ENCODE results near the gene OSBPL10. TPM values are rescaled to one million over a fixed set of nuclear protein-coding genes. Genes with fewer than 3 reads are reported as not detected.

The OSBPL10 gene
- total RNA-seq, 1 donor from 2014 or later, result 3.8 TPM

GRCh38 chr3:31777887-31778286 lies 203.2 kb downstream of the OSBPL10 start:
- peaks cover 2% of the 10 kb centered on the region for H3K9me3 Mint-ChIP-seq (ENCODE audit: unreplicated experiment)

GRCh38 chr3:31777092-31777491 lies 204.0 kb downstream of the OSBPL10 start:
- Mint-ChIP-seq H3K27ac (ENCODE audit: unreplicated experiment) (no peak overlapping the region), H3K4me3 (ENCODE audit: unreplicated experiment) (no peak overlapping the region), H3K4me1 (ENCODE audit: low read depth, unreplicated experiment) (no peaks in the 10 kb centered on the region), H3K9me3 (ENCODE audit: unreplicated experiment) (peaks cover 2% of the 10 kb centered on the region), H3K27me3 (ENCODE audit: unreplicated experiment) (no peaks in the 10 kb centered on the region), H3K36me3 (ENCODE audit: unreplicated experiment) (no peaks in the 10 kb centered on the region)
- TF ChIP-seq CTCF (IDR thresholded peaks at IDR 0.05; ENCODE audit: partially characterized antibody, unreplicated experiment), result no peak
- DNase-seq, result no peak

More at GRCh38 chr3:31777887-31778286, 203.2 kb downstream of the OSBPL10 start:
- no peak for TF ChIP-seq CTCF (IDR thresholded peaks at IDR 0.05; ENCODE audit: partially characterized antibody, unreplicated experiment)
- no peak overlapping the region for H3K27ac Mint-ChIP-seq (ENCODE audit: unreplicated experiment)
- DNase-seq, result no peak
- H3K4me3 Mint-ChIP-seq (ENCODE audit: unreplicated experiment), result no peak overlapping the region
- H3K27me3 Mint-ChIP-seq (ENCODE audit: unreplicated experiment), result no peaks in the 10 kb centered on the region
- no peaks in the 10 kb centered on the region for H3K36me3 Mint-ChIP-seq (ENCODE audit: unreplicated experiment)
- no peaks in the 10 kb centered on the region for H3K4me1 Mint-ChIP-seq (ENCODE audit: low read depth, unreplicated experiment)

GRCh38 chr3:31776016-31776415 lies 205.0 kb downstream of the OSBPL10 start:
- H3K27me3 Mint-ChIP-seq (ENCODE audit: unreplicated experiment), result no peaks in the 10 kb centered on the region
- no peak for DNase-seq
- TF ChIP-seq CTCF (IDR thresholded peaks at IDR 0.05; ENCODE audit: partially characterized antibody, unreplicated experiment), result no peak
- H3K27ac Mint-ChIP-seq (ENCODE audit: unreplicated experiment), result no peak overlapping the region
- H3K9me3 Mint-ChIP-seq (ENCODE audit: unreplicated experiment), result peaks cover 2% of the 10 kb centered on the region
- no peaks in the 10 kb centered on the region for H3K4me1 Mint-ChIP-seq (ENCODE audit: low read depth, unreplicated experiment)
- H3K4me3 Mint-ChIP-seq (ENCODE audit: unreplicated experiment), result no peak overlapping the region
- no peaks in the 10 kb centered on the region for H3K36me3 Mint-ChIP-seq (ENCODE audit: unreplicated experiment)

GRCh38 chr3:31775383-31775782 lies 205.7 kb downstream of the OSBPL10 start:
- Mint-ChIP-seq H3K4me3 (ENCODE audit: unreplicated experiment) (no peak overlapping the region), H3K27me3 (ENCODE audit: unreplicated experiment) (no peaks in the 10 kb centered on the region), H3K4me1 (ENCODE audit: low read depth, unreplicated experiment) (no peaks in the 10 kb centered on the region), H3K27ac (ENCODE audit: unreplicated experiment) (no peak overlapping the region), H3K36me3 (ENCODE audit: unreplicated experiment) (no peaks in the 10 kb centered on the region), H3K9me3 (ENCODE audit: unreplicated experiment) (peaks cover under 1% of the 10 kb centered on the region)
- DNase-seq, result no peak
- no peak for TF ChIP-seq CTCF (IDR thresholded peaks at IDR 0.05; ENCODE audit: partially characterized antibody, unreplicated experiment)

GRCh38 chr3:31772758-31773473 lies 208.1 kb downstream of the OSBPL10 start:
- Mint-ChIP-seq H3K27me3 (ENCODE audit: unreplicated experiment) (no peaks in the 10 kb centered on the region), H3K4me1 (ENCODE audit: low read depth, unreplicated experiment) (no peaks in the 10 kb centered on the region), H3K9me3 (ENCODE audit: unreplicated experiment) (no peaks in the 10 kb centered on the region), H3K27ac (ENCODE audit: unreplicated experiment) (no peak overlapping the region), H3K36me3 (ENCODE audit: unreplicated experiment) (no peaks in the 10 kb centered on the region), H3K4me3 (ENCODE audit: unreplicated experiment) (no peak overlapping the region)
- TF ChIP-seq CTCF (IDR thresholded peaks at IDR 0.05; ENCODE audit: partially characterized antibody, unreplicated experiment), result no peak
- DNase-seq, result no peak

Data from glutamatergic neuron (in vitro differentiated cells).